AG10803 (cell line): ENCODE data around the gene RNF5.

ENCODE experiments used
- DNase-seq: peaks from one replicate; pipeline ENCODE4 v3.0.0; 2010; ENCODE audit warnings: low read depth
- H3K4me3 ChIP-seq: 2 replicates; pipeline ENCODE4 v1.5.1; 2011; ENCODE audit warnings: mild to moderate bottlenecking, low read length, control low read depth
- CTCF ChIP-seq: conservative IDR thresholded peaks from 2 replicates; pipeline ENCODE4 v1.5.1; 2011; ENCODE audit warnings: mild to moderate bottlenecking, low read length, control low read depth, inconsistent platforms

The RNF5 gene

DNA sequence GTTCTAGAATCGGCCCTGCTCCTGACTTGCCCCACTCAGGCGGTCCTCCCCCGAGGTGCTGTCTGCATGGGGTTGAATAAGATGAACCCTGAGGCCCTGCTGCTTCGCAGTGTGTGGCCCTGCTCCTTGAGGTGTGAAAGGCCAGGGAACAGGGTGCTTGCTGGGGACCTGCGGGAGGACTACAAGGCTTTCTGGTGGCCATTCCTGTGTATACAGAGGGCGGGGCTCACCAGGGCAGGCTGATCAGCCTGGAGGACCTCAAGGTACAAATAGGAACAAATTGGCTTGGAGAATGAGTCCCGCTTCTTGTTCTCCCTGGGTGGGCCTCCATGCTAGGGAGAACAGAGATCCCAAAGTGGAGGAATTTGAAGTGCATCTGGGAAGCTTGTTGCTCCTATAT lies 40.0 kb downstream of the RNF5 start:
- no peak for TF ChIP-seq CTCF
- DNase-seq = no peak
- no peak overlapping the region for H3K4me3 ChIP-seq

DNA sequence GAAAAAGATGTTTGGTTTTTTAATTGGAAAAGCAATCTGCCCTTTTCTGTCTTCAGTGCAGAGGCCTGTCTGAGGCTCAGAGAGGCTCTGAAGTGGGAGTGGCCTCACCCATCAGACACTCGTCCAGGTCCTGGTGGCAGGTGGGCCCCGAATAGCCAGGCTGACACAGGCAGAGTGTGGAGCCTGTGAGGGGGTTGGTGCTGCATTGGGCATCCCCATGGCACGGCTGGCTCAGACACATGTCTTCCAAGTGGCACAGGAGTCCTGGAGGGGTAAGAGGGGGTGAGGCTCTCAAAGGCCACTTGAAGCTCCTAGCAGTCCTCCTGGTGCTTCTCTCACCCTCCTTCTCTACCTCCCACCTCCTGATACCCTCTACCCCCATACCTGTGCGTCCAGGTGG lies 41.8 kb downstream of the RNF5 start:
- no peak for TF ChIP-seq CTCF

DNA sequence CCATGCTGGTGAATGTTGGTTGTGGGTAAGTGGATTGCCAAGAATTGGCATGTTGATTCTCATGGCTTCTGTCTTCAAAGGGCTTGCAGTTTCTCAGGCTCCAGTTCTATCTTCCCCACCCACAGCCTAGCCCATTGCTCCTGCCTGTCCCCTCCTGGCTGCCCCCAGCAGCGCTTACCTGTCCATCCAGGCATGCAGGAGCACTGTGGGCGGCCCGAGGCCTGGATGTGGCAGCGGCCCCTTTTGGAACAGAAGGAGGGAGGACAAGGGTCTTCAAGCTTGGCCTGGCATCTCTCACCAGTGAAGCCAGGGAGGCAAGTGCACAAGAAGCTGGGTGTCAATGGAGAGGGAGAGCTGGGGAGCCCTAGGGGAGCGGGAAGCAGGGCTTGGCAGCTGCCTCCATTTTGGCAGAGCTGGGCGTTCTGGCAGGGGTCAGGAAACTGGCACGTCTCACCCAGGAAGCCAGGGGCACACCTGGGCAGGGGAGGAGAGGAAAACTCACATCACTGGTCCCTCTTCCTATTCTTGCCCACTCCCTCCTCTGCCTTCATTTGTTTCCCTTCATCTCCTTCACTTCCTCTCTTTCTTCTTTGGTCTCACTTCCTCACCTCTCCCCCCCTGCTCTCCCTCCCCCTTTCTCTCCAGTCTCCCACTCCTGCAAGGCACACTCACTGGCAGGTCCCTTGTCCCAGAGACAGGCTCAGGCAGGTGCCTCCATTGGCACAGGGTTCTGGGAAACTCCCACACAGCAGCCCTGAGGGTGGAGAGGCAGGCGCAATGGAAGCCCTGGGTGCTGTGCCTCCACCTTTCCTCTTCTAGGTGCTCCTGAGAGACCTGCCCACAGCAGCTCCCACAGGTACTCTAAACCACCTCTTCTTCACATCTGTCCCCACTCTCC lies 44.4 kb downstream of the RNF5 start:
- DNase-seq = no peak
- H3K4me3 ChIP-seq = no peak overlapping the region
- TF ChIP-seq CTCF = no peak

More for the DNA sequence above, 41.8 kb downstream of the RNF5 start:
- no peak overlapping the region for H3K4me3 ChIP-seq
- no peak for DNase-seq

DNA sequence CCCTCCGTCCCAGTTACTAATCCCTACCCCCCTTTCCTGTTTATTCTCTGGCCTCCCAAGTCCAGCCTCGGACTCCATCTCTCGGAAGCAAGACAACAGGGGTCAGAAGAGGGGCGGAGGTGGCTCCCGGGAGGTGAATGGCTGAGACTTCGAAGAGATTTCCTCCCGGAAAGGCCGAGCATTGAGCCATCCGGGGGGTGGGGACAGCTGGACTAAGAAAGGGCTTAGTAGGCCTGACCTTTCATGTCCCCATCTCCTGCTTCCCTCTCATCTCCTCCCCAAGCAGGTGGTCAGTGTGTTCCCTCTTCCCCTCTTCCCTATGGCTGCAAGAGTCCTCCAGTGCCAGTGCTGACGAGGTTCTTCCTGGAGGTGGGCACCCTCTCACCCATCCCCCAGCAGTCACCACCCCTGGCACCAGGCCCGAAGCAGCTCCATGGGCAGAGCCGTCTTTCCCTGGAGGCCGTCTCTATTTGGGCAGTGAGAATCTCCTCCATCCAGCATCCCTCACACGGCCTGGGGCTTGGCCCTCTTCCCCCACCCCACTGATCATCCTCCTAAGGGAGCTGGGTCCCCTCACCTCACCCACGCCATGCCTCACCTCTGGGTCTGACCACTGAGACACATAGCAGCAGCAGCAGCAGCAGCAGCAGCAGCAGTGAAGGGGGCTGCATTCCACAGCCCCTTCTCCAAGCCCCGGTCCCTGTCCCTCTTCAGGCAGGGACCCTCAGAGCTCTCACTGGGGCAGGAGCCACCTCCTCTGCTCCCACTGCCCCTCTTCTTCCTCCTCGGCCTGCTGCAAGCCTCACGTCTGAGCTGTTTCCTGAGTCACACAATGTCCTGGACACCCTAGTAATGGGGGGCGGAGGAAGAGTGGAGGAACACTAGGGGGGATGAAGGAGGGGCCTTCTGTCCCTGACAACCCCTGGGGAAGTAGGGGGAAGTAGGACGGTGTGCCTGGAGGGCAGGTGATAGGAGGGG lies 45.3 kb downstream of the RNF5 start, which contains the start of gene NOTCH4:
Gene NOTCH4 (minus strand): TSS at position 810 of the 978 bp plus-strand sequence. CDS start 139 bp downstream, at position 671.
- no peak within 1 kb of the TSS for H3K4me3 ChIP-seq
- TF ChIP-seq CTCF = no peak
- DNase-seq = no peak

DNA sequence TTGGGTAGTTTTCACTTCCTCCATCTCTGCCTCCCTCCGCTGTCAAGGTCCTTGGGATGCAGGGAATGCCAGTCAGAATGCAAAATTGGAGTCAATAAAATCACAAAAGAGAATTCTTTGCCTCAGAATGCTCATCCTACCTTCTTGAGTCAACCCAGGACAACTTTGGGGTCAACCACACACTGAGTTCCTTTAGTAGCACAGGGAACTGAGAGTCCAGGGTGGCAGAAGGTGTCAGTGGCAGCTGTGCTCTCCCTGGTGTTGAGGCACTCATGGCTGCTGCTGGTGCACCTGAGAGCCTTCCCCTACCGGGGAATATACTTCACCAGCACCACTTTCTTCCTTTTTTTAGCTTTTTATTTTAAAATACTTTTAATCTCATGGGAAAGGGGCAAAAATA lies 46.5 kb downstream of the RNF5 start:
- H3K4me3 ChIP-seq = no peak overlapping the region
- no peak for DNase-seq
- TF ChIP-seq CTCF = no peak

DNA sequence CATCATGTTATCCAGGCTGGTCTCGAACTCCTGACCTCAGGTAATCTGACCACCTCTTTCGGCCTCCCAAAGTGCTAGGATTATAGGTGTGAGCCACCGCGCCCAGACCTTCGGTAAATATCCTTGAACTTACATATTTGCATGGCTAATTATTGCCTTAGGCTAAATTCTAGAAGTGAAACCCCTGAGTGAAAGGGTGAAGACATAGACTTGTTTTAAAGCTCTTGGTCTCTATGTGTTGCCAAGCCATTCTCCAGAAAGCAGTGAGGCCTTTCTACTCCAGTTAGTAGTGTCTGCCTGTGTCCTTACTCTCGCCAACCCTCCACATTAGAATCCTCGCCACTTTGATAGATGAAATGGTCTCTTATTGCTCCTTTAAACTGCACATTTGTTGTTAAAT lies 48.2 kb downstream of the RNF5 start:
- H3K4me3 ChIP-seq = no peak overlapping the region
- DNase-seq = no peak
- TF ChIP-seq CTCF = no peak
